ENCODE results near the gene CTNND2. TPM values are rescaled to one million over a fixed set of nuclear protein-coding genes. Genes with fewer than 3 reads are reported as not detected.

Gene CTNND2
- total RNA-seq, 1 donor from 2014 or later, result 8.0 TPM

GRCh38 chr5:10932426-10932825 lies 971.8 kb downstream of the CTNND2 start:
- DNase-seq (ENCODE audit: low spot score), result no peak

GRCh38 chr5:10927608-10928007 lies 976.6 kb downstream of the CTNND2 start:
- DNase-seq (ENCODE audit: low spot score), result no peak

- no peak for DNase-seq (ENCODE audit: low spot score)
Measured at GRCh38 chr5:10923310-10923709, 980.9 kb downstream of the CTNND2 start.

All from ureter (tissue), 1 donor.